Lower leg skin (tissue), 3 donors: ENCODE results near the gene SLC41A1.

ENCODE experiments used
- POLR2A ChIP-seq, 2 donors: fragments of 450-650 bp; IDR thresholded peaks; one replicate each; pipeline ENCODE4 v1.6.1; 2016 to 2017; ENCODE audit warnings: antibody characterized with exemption in 2 of 2, mild to moderate bottlenecking in 1 of 2, moderate library complexity in 1 of 2
- TF ChIP-seq, protein P1 (sequence below), 3 donors: fragments of 450-650 bp; IDR thresholded peaks; one replicate each; pipeline ENCODE4 v1.5.1; 2016; ENCODE audit warnings: antibody characterized with exemption in 3 of 3, mild to moderate bottlenecking in 3 of 3, moderate library complexity in 2 of 3

GRCh38 chr1:205763980-205764379 lies 49.0 kb downstream of the SLC41A1 start:
- TF ChIP-seq, protein P1, sequence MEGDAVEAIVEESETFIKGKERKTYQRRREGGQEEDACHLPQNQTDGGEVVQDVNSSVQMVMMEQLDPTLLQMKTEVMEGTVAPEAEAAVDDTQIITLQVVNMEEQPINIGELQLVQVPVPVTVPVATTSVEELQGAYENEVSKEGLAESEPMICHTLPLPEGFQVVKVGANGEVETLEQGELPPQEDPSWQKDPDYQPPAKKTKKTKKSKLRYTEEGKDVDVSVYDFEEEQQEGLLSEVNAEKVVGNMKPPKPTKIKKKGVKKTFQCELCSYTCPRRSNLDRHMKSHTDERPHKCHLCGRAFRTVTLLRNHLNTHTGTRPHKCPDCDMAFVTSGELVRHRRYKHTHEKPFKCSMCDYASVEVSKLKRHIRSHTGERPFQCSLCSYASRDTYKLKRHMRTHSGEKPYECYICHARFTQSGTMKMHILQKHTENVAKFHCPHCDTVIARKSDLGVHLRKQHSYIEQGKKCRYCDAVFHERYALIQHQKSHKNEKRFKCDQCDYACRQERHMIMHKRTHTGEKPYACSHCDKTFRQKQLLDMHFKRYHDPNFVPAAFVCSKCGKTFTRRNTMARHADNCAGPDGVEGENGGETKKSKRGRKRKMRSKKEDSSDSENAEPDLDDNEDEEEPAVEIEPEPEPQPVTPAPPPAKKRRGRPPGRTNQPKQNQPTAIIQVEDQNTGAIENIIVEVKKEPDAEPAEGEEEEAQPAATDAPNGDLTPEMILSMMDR (IDR thresholded peaks at IDR 0.05), result no peak
- TF ChIP-seq POLR2A (IDR thresholded peaks at IDR 0.05), result no peak
